GM12801 (cell line): ENCODE data around the gene COG1.

ENCODE experiments used
- TF ChIP-seq, protein P1 (sequence below): IDR thresholded peaks from one replicate; pipeline ENCODE4 v1.5.1; 2011; ENCODE audit warnings: control low read depth; ENCODE audit not compliant: insufficient read length; ENCODE audit errors: extremely low read depth

Gene COG1, protein sequence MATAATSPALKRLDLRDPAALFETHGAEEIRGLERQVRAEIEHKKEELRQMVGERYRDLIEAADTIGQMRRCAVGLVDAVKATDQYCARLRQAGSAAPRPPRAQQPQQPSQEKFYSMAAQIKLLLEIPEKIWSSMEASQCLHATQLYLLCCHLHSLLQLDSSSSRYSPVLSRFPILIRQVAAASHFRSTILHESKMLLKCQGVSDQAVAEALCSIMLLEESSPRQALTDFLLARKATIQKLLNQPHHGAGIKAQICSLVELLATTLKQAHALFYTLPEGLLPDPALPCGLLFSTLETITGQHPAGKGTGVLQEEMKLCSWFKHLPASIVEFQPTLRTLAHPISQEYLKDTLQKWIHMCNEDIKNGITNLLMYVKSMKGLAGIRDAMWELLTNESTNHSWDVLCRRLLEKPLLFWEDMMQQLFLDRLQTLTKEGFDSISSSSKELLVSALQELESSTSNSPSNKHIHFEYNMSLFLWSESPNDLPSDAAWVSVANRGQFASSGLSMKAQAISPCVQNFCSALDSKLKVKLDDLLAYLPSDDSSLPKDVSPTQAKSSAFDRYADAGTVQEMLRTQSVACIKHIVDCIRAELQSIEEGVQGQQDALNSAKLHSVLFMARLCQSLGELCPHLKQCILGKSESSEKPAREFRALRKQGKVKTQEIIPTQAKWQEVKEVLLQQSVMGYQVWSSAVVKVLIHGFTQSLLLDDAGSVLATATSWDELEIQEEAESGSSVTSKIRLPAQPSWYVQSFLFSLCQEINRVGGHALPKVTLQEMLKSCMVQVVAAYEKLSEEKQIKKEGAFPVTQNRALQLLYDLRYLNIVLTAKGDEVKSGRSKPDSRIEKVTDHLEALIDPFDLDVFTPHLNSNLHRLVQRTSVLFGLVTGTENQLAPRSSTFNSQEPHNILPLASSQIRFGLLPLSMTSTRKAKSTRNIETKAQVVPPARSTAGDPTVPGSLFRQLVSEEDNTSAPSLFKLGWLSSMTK

DNA sequence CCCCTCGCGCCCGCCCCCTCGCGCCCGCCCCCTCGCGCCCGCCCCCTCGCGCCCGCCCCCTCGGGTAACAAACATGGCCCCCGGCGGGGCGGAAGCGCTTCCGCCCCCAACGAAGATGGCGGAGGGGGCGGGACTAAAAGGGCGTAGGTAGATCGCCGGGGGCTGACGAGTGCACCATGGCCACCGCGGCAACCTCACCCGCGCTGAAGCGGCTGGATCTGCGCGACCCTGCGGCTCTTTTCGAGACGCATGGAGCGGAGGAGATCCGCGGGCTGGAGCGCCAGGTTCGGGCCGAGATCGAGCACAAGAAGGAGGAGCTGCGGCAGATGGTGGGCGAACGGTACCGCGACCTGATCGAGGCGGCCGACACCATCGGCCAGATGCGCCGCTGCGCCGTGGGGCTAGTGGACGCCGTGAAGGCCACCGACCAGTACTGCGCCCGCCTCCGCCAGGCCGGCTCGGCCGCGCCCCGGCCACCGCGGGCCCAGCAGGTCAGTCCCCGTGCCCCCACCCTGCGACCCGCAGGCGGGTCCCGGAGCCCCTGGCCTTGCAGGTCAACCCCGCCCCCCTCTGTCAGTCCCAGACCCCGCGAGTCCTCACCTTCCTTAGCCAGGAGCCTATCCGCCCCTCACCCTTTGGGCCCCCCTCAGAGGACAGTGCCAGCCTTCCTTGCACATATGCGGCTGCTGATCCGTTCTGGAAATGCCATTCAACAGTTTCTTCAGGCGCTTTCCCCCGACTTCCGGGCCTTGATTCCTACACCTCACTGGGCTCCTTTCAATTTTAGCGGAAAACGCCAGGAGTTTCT is at the start of gene COG1:
TSS of gene COG1 (plus strand) at position 162 of the 808 bp plus-strand sequence. CDS start at position 177, 15 bp downstream.
- TF ChIP-seq, protein P1, sequence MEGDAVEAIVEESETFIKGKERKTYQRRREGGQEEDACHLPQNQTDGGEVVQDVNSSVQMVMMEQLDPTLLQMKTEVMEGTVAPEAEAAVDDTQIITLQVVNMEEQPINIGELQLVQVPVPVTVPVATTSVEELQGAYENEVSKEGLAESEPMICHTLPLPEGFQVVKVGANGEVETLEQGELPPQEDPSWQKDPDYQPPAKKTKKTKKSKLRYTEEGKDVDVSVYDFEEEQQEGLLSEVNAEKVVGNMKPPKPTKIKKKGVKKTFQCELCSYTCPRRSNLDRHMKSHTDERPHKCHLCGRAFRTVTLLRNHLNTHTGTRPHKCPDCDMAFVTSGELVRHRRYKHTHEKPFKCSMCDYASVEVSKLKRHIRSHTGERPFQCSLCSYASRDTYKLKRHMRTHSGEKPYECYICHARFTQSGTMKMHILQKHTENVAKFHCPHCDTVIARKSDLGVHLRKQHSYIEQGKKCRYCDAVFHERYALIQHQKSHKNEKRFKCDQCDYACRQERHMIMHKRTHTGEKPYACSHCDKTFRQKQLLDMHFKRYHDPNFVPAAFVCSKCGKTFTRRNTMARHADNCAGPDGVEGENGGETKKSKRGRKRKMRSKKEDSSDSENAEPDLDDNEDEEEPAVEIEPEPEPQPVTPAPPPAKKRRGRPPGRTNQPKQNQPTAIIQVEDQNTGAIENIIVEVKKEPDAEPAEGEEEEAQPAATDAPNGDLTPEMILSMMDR = no peak

DNA sequence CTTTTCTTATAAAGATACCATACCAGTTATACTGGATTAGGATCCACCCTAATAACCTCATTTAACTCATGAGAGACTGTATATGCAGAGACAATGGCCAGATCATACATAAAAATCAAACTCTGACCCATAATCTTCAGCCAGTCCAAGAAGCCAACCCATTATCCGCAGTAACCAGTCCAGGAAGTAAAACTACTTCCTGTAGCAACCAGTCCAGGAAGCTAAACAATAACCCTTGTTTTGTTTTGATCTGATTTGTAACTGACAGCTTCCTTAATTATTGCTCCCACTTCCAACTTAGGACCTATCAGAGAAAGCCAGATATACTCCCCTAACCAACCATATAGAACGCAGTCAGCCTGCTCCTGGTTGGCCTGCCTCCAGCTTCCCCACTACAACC is 47.2 kb upstream of the COG1 start:
- TF ChIP-seq, protein P1 = no peak

DNA sequence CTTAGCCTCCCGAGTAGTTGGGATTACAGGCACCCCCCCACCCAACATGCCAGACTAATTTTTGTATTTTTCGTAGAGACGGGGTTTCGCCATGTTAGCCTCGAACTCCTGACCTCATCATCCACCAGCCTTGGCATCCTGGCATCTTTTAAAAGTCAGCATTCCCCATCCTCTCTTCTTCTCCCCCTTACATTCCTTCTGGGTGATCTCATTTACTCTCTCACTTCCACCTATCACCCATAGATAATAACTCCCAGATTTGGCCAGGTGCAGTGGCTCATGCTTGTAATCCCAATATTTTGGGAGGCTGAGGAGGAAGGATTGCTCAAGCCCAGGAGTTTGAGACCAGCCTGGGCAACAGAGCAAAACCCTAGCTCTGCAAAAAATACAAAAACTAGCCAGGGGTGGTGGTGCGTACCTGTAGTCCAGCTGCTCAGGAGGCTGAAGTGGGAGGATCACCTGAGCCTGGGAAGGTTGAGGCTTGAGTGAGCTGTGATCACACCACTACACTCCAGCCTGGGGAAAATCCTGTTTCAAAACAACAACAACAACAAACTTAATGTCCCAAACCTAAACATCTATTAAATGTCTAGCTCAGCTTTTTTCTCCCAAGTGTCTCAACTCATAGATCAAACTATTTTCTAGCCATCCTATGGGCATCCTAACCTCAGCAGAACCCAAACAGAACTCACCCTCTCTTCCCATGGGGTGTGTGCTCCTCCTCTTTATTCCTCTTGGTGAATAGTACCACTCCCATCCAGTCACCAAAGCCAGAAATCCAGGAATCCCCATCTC is 44.1 kb upstream of the COG1 start:
- TF ChIP-seq, protein P1 = no peak

DNA sequence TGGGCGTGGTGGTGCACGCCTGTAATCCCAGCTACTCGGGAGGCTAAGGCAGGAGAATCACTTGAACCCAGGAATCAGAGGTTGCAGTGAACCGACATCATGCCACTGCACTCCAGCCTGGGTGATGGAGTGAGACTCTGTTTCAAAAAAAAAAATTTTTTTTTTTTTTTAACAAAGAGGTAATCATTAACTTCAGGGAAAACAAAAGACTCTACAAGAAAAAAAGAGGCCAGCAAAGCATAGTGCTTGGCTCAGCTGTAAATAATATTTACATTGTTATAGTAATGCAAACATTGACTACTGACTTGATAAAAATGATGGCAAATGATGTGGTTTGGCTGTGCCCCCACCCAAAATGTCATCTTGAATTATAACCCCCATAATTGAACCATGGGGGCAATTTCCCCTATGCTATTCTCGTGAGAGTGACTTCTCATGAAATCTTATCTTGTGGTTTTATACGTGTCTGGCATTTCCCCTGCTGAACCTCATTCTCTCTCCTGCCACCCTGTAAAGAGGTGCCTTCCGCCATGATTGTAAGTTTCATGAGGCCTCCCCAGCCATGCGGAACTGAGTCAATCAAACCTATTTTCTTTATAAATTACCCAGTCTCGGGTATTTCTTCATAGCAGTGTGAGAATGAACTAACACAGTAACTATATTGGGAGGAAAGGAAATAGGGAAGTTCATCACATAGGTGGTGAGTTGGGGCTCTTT is 40.8 kb upstream of the COG1 start:
- TF ChIP-seq, protein P1 = no peak

DNA sequence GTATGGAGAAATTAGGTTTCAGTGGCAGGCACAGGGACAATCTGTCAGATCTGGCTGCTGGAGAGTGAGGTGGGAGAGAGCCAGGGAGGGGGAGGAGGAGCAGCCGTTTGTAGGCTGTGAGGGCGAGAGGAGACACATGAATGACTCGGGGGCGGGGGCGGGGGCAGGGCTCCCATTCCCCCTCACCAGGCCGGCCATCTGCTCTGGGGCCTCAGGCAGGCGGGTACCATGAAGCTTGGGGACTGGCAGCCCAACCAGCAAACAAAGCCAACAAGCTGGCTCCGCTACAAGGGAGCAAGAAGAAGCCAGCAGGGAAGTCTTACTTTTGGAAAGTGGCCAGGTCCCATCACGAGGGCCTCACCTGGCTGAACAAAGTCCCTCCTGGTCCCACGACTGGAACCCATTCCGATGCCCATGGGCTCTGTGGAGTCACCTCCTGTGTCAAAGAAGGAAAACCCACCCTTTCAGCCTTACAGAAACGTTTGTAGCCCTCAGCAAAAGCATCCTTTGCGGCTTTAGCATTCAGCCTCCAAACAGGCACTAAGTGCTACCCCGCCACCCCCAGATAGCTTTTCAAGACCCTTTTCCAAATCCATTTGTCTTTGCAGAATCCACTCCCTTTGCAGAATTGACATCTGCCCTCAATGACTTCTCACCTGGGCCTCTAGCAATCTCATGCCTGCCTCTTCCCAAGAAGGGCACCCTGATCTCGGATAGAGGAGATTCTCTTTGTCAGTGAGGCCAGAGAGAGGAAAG is 37.3 kb upstream of the COG1 start:
- TF ChIP-seq, protein P1 = no peak
